HCT116 (cell line): ENCODE data around the gene RNF220. TPM values are rescaled to one million over a fixed set of nuclear protein-coding genes. Genes with fewer than 3 reads are reported as not detected.

Experiments
- ATAC-seq: fragments of 200-7000 bp; cut with Tn5 transposase; 2 replicates; pipeline ENCODE4 v1.9.1; 2020; ENCODE audit warnings: mild to moderate bottlenecking, moderate library complexity
- BruUV-seq: library from RNA; stranded (reverse); fragments of 400-500 nt; replicated peaks from 2 replicates; lab custom pipeline; 2021; lab: Mats Ljungman, UMichigan
- CTCF ChIA-PET: fragments of 300-600 bp; sonication (Branson Sonifier 250); formaldehyde crosslinking; loops from one replicate; lab custom pipeline; 2021; ENCODE audit warnings: antibody characterized with exemption; lab: Charles Lee
- POLR2A ChIA-PET: fragments of 300-600, 350-600 bp; sonication (Branson Sonifier 250); formaldehyde crosslinking; loops from one replicate; lab custom pipeline; 2021; ENCODE audit warnings: antibody characterized with exemption; lab: Charles Lee
- RAD21 ChIA-PET, 2 experiments: fragments of 300-600 bp; sonication (Branson Sonifier 250); formaldehyde crosslinking; loops; one replicate each; lab custom pipeline; 2023; ENCODE audit warnings: low total read pairs in 2 of 2; ENCODE audit not compliant: uncharacterized antibody in 2 of 2, unreplicated experiment in 2 of 2, low non-redundant PET in 1 of 2; lab: Charles Lee
- DNase-seq: peaks from one replicate; pipeline ENCODE4 v3.0.0-alpha.2; 2010; ENCODE audit warnings: low read depth, low spot score
- H2AFZ ChIP-seq: fragments of 200-600 bp; shearing (Covaris generic), sonication (generic); 2 replicates; pipeline ENCODE4 v1.6.1; 2017; ENCODE audit warnings: low read depth, mixed run types, mixed read lengths, antibody characterized with exemption, low read length; ENCODE audit not compliant: poor library complexity, severe bottlenecking
- H3K27ac ChIP-seq: 2 replicates; pipeline ENCODE4 v1.5.1; 2012; ENCODE audit warnings: low read depth, low read length
- H3K27me3 ChIP-seq: fragments of 200-600 bp; sonication (generic); 2 replicates; pipeline ENCODE4 v1.6.1; 2016; ENCODE audit warnings: mixed run types, low read length, mixed read lengths; ENCODE audit not compliant: insufficient read depth
- H3K36me3 ChIP-seq, 2 experiments: fragments of 200-500 bp in 1 of 2; fragments of 200-600 bp in 1 of 2; sonication (Bioruptor generic) in 1 of 2; sonication (generic) in 1 of 2; 2 replicates each; pipeline versions ENCODE4 v1.5.1 to v1.6.1; 2014 to 2016; ENCODE audit warnings: low read length in 2 of 2, inconsistent platforms in 1 of 2, mixed read lengths in 1 of 2, mixed run types in 1 of 2; ENCODE audit not compliant: insufficient read depth in 2 of 2, control insufficient read depth in 1 of 2
- H3K4me1 ChIP-seq, 2 experiments: fragments of 200-600 bp in 1 of 2; sonication (generic) in 1 of 2; 2 replicates each; pipeline versions ENCODE4 v1.5.1 to v1.6.1; 2012 to 2017; ENCODE audit warnings: low read length in 2 of 2, inconsistent platforms in 1 of 2, mild to moderate bottlenecking in 1 of 2, mixed read lengths in 1 of 2, mixed run types in 1 of 2, moderate library complexity in 1 of 2; ENCODE audit not compliant: insufficient read depth in 2 of 2, control insufficient read depth in 1 of 2
- H3K4me2 ChIP-seq: fragments of 200-600 bp; sonication (generic); 2 replicates; pipeline ENCODE4 v1.6.1; 2017; ENCODE audit warnings: mixed run types, low read length, mixed read lengths
- H3K4me3 ChIP-seq, 2 experiments: fragments of 200-600 bp in 1 of 2; sonication (generic) in 1 of 2; replicated peaks in 1 of 2; 2 replicates each; pipeline ENCODE4 v1.5.1; 2011 to 2016; ENCODE audit warnings: low read length in 2 of 2, control low read depth in 1 of 2, low read depth in 1 of 2, mild to moderate bottlenecking in 1 of 2, mixed read lengths in 1 of 2, mixed run types in 1 of 2
- H3K79me2 ChIP-seq: fragments of 200-600 bp; sonication (generic); 2 replicates; pipeline ENCODE4 v1.6.1; 2017; ENCODE audit warnings: mild to moderate bottlenecking, mixed run types, low read length, moderate library complexity, mixed read lengths; ENCODE audit not compliant: insufficient read depth
- H3K9ac ChIP-seq: fragments of 200-600 bp; sonication (generic); 2 replicates; pipeline ENCODE4 v1.6.1; 2016; ENCODE audit warnings: low read length, mixed read lengths
- H3K9me2 ChIP-seq: fragments of 200-600 bp; sonication (generic), shearing (Covaris generic); 2 replicates; pipeline ENCODE4 v1.6.1; 2017; ENCODE audit warnings: mixed run types, mild to moderate bottlenecking, moderate library complexity; ENCODE audit not compliant: insufficient read depth
- H3K9me3 ChIP-seq, 2 experiments: fragments of 200-500 bp in 1 of 2; fragments of 200-600 bp in 1 of 2; sonication (Bioruptor generic) in 1 of 2; sonication (generic) in 1 of 2; 2 replicates each; pipeline ENCODE4 v1.6.1; 2014 to 2017; ENCODE audit warnings: low read length in 2 of 2, mixed read lengths in 2 of 2, inconsistent platforms in 1 of 2, low read depth in 1 of 2, mild to moderate bottlenecking in 1 of 2, mixed run types in 1 of 2, moderate library complexity in 1 of 2; ENCODE audit not compliant: control insufficient read depth in 1 of 2, insufficient read depth in 1 of 2
- H4K20me1 ChIP-seq: fragments of 200-600 bp; sonication (generic), shearing (Covaris generic); 2 replicates; pipeline ENCODE4 v1.6.1; 2017; ENCODE audit warnings: mixed run types, mild to moderate bottlenecking, moderate library complexity; ENCODE audit not compliant: insufficient read depth
- CBX3 ChIP-seq: IDR thresholded peaks from 2 replicates; pipeline ENCODE4 v1.6.1; 2012; ENCODE audit warnings: low read depth
- EGR1 ChIP-seq: IDR thresholded peaks from 2 replicates; pipeline ENCODE4 v1.6.1; 2012; ENCODE audit warnings: low read depth
- FOSL1 ChIP-seq: IDR thresholded peaks from 2 replicates; pipeline ENCODE4 v1.6.1; 2012; ENCODE audit warnings: low read depth
- MAX ChIP-seq: IDR thresholded peaks from 2 replicates; pipeline ENCODE4 v1.6.1; 2012
- POLR2AphosphoS5 ChIP-seq: IDR thresholded peaks from 2 replicates; pipeline ENCODE4 v1.6.1; 2011; ENCODE audit warnings: mild to moderate bottlenecking, low read depth, low read length, moderate library complexity
- SIN3A ChIP-seq: IDR thresholded peaks from 2 replicates; pipeline ENCODE4 v1.6.1; 2012; ENCODE audit warnings: low read depth
- SP1 ChIP-seq: IDR thresholded peaks from 2 replicates; pipeline ENCODE4 v1.6.1; 2012; ENCODE audit warnings: low read depth
- SRF ChIP-seq: IDR thresholded peaks from 2 replicates; pipeline ENCODE4 v1.6.1; 2012; ENCODE audit warnings: low read depth
- TCF7L2 ChIP-seq: IDR thresholded peaks from 2 replicates; pipeline ENCODE4 v1.7.0; 2011; ENCODE audit warnings: borderline replicate concordance, inconsistent platforms; ENCODE audit not compliant: insufficient read depth, insufficient read length; ENCODE audit errors: extremely low read depth
- ZFX ChIP-seq: fragments of 450-650 bp; IDR thresholded peaks from 2 replicates; pipeline ENCODE4 v1.6.1; 2017
- intact Hi-C: fragments of 100-400 bp; cut with micrococcal nuclease; formaldehyde crosslinking; loops from 2 replicates; pipeline ENCODE4 v1.10.0; 2022
- total RNA-seq: library from RNA; stranded (reverse); gene quantifications from one replicate; pipeline ENCODE4 v1.2.1, GENCODE V29; 2021; ENCODE audit not compliant: unreplicated experiment

The RNF220 gene
- total RNA-seq, 1 experiment from 2014 or later = 84.5 TPM

- Histone ChIP-seq H3K36me3 (no peaks in the 10 kb centered on the region), H2AFZ (no peak overlapping the region)
- DNase-seq = no peak
- TF ChIP-seq SRF (no peak), POLR2AphosphoS5 (no peak), MAX (no peak), EGR1 (no peak), SIN3A (no peak), FOSL1 (no peak), ZFX (no peak), SP1 (no peak), CBX3 (no peak)
- TF ChIP-seq, all 23 proteins: peak for 0
- no peak overlapping the region for H3K4me2 ChIP-seq
- no peak overlapping the region for H3K9ac ChIP-seq
- H3K79me2 ChIP-seq = no peaks in the 10 kb centered on the region
- no peaks in the 10 kb centered on the region for H3K4me1 ChIP-seq
- no peaks in the 10 kb centered on the region for H3K9me3 ChIP-seq
- H3K27me3 ChIP-seq = peaks cover 14% of the 10 kb centered on the region; the same call in 1 of the 2 replicates
- ATAC-seq = no peak
- no peaks in the 10 kb centered on the region for H4K20me1 ChIP-seq
- intact Hi-C loops = no loop called here
- H3K9me2 ChIP-seq = no peaks in the 10 kb centered on the region
- ChIA-PET RAD21 (no interaction called here), CTCF (interaction anchor here (0.6 kb wide), 1 partner anchor 20 kb away, joined by 3 read pairs; no protein-coding TSS in a partner anchor), POLR2A (no interaction called here)
- no TSS peak for BruUV-seq
- no peak overlapping the region for H3K27ac ChIP-seq
- H3K4me3 ChIP-seq = no peak overlapping the region
These were observed 109.6 kb downstream of the RNF220 start for GRCh38 chr1:44514673-44515072.

GRCh38 chr1:44515416-44515815 is 110.4 kb downstream of the RNF220 start:
- no peak for TF ChIP-seq SRF
- TF ChIP-seq FOSL1 = no peak
- TF ChIP-seq TCF7L2 = no peak
- intact Hi-C loops = no loop called here
- ChIA-PET RAD21 (no interaction called here), CTCF (interaction anchor here (0.6 kb wide), 1 partner anchor 19 kb away, joined by 3 read pairs; no protein-coding TSS in a partner anchor), POLR2A (no interaction called here)
- Histone ChIP-seq H3K4me2 (no peak overlapping the region), H3K36me3 (no peaks in the 10 kb centered on the region), H3K4me3 (no peak overlapping the region), H3K4me1 (no peaks in the 10 kb centered on the region), H3K79me2 (no peaks in the 10 kb centered on the region), H3K9me2 (no peaks in the 10 kb centered on the region), H3K9ac (no peak overlapping the region), H3K27ac (no peak overlapping the region), H4K20me1 (no peaks in the 10 kb centered on the region), H3K9me3 (no peaks in the 10 kb centered on the region), H2AFZ (no peak overlapping the region), H3K27me3 (peaks cover 14% of the 10 kb centered on the region; the same call in 1 of the 2 replicates)
- no TSS peak for BruUV-seq
- ATAC-seq = no peak
- DNase-seq = no peak
